Psoas muscle (tissue), 8 donors: ENCODE measurements around the gene MARCHF3. TPM values are rescaled to one million over a fixed set of nuclear protein-coding genes. Genes with fewer than 3 reads are reported as not detected.
A peak's percentile ranks its signal among the peaks of the same experiment; 100 is the strongest.
"Not testable (repeated sequence)": the region's sequence is repeated elsewhere in the genome, so short reads cannot be mapped to it uniquely, and the experiment has no call there.

Source experiments
- ATAC-seq, 4 donors: fragments of 200-7000 bp; cut with Tn5 transposase; one replicate each; pipeline ENCODE4 v1.9.1; 2020; ENCODE audit warnings: moderate library complexity in 3 of 4, mild to moderate bottlenecking in 2 of 4
- DNase-seq, 2 donors: peaks; one replicate each; pipeline ENCODE4 v3.0.0-alpha.2; 2020
- H3K27ac ChIP-seq: fragments of 200-600 bp; one replicate; pipeline ENCODE4 v1.8.0; 2022
- H3K27me3 ChIP-seq, 3 donors: fragments of 200-600 bp in 1 of 3; one replicate each; pipeline versions ENCODE4 v1.6.1 to v1.8.0; 2013 to 2022; ENCODE audit warnings: low read length in 2 of 3, mild to moderate bottlenecking in 2 of 3, moderate library complexity in 1 of 3; ENCODE audit not compliant: insufficient read depth in 3 of 3
- H3K36me3 ChIP-seq, 2 donors: fragments of 200-600 bp in 1 of 2; one replicate each; pipeline versions ENCODE4 v1.6.1 to v1.8.0; 2013 to 2022; ENCODE audit warnings: low read depth in 1 of 2, mild to moderate bottlenecking in 1 of 2, moderate library complexity in 1 of 2; ENCODE audit not compliant: insufficient read depth in 1 of 2
- H3K4me1 ChIP-seq: fragments of 200-600 bp; one replicate; pipeline ENCODE4 v1.8.0; 2022
- H3K4me3 ChIP-seq: fragments of 200-600 bp; one replicate; pipeline ENCODE4 v1.8.0; 2022; ENCODE audit warnings: mild to moderate bottlenecking
- H3K9me3 ChIP-seq: fragments of 200-600 bp; one replicate; pipeline ENCODE4 v1.8.0; 2022
- CTCF ChIP-seq: fragments of 200-600 bp; IDR thresholded peaks from one replicate; pipeline ENCODE4 v1.8.0; 2022; ENCODE audit warnings: antibody characterized with exemption
- WGBS, 3 donors: extraction: QIAGEN DNeasy Blood & Tissue Kit; methylation state at CpG; one replicate each; pipeline versions ENCODE4 v1.1.6 to v1.1.7; 2013; 5-methylcytosine and 5-hydroxymethylcytosine counted together
- intact Hi-C, 2 donors: fragments of 100-400 bp; cut with DNase I; formaldehyde crosslinking; loops; one replicate each; pipeline versions ENCODE4 v1.11.0 to v1.14.2; 2022
- polyA plus RNA-seq, 3 donors: library from polyadenylated mRNA; stranded (reverse); fragments of 200-250 nt; gene quantifications; one replicate each; pipeline ENCODE4 v1.2.3, GENCODE V29; 2013
- total RNA-seq, 4 donors: library from RNA; stranded (reverse); fragmentation: NEBNext Ultra II Directional in 2 of 4; extraction: Animal tissue kit (Norgen Biotek cat#: 25700) in 2 of 4; gene quantifications; one replicate each; pipeline versions ENCODE4 v1.2.1 to v1.2.4, GENCODE V29; 2021 to 2023
- donor health status: healthy with polysubstance abuse.
- donor health status: DM: no; HTN: no; CAD: no; lungs with moderate emphysema.
- donor health status: Bipolar disorder and iron deficiency.
- donor health status: healthy.
- donor health status: DM: yes; HTN: yes; CAD: no.
- donor health status: DM: no; HTN: no; CAD: no.
- donor health status: DM: no; HTN: no; CAD: no.
- donor health status: DM: yes; HTN: yes; CAD: no.

The MARCHF3 gene
- total and polyA plus RNA-seq, 7 donors: 6.0 to 22.0 (median 12.0) TPM

- Histone ChIP-seq H3K4me3 (no peak overlapping the region), H3K9me3 (no peaks in the 10 kb centered on the region), H3K4me1 (peaks cover 12% of the 10 kb centered on the region), H3K36me3 (no peaks in the 10 kb centered on the region), H3K27ac (no peak overlapping the region), H3K27me3 (no peaks in the 10 kb centered on the region)
- no peak for TF ChIP-seq CTCF
- ATAC-seq (no peak), DNase-seq (no peak)
- 26 to 53% (median 38%) methylated on average over 1 of the region's 1 CpG for WGBS, 3 donors
- intact Hi-C loops: no loop called here
These were observed 4.9 kb downstream of the MARCHF3 start for GRCh38 chr5:127025467-127025866.

GRCh38 chr5:127024821-127025220 is 5.5 kb downstream of the MARCHF3 start:
- DNase-seq (no peak), ATAC-seq (no peak)
- intact Hi-C loops: no loop called here
- Histone ChIP-seq H3K9me3 (no peaks in the 10 kb centered on the region), H3K36me3 (no peaks in the 10 kb centered on the region), H3K27me3 (no peaks in the 10 kb centered on the region), H3K4me1 (peaks cover 12% of the 10 kb centered on the region), H3K27ac (no peak overlapping the region), H3K4me3 (no peak overlapping the region)
- TF ChIP-seq CTCF: no peak
- WGBS, 3 donors: 63 to 74% (median 69%) methylated on average over 4 of the region's 4 CpGs

GRCh38 chr5:127023552-127024191 is 6.7 kb downstream of the MARCHF3 start:
- peak in 3 of 4 donors; percentile 56 to 72 (median 64) for ATAC-seq

GRCh38 chr5:127022846-127023245 is 7.5 kb downstream of the MARCHF3 start:
- intact Hi-C loops: no loop called here
- Histone ChIP-seq H3K27me3 (no peaks in the 10 kb centered on the region), H3K4me3 (no peak overlapping the region), H3K36me3 (no peaks in the 10 kb centered on the region), H3K27ac (no peak overlapping the region), H3K4me1 (peaks cover 4% of the 10 kb centered on the region), H3K9me3 (no peaks in the 10 kb centered on the region)
- DNase-seq (no peak), ATAC-seq (no peak)
- WGBS, 3 donors: 93 to 96% (median 94%) methylated on average over 3 of the region's 3 CpGs
- no peak for TF ChIP-seq CTCF

More at GRCh38 chr5:127023552-127024191, 6.7 kb downstream of the MARCHF3 start:
- H3K9me3 ChIP-seq, H3K27ac ChIP-seq, H3K4me3 ChIP-seq, H3K36me3 ChIP-seq, H3K27me3 ChIP-seq, intact Hi-C loops, DNase-seq, H3K4me1 ChIP-seq: not testable (repeated sequence)
- 97 to 98% (median 98%) methylated on average over 7 of the region's 7 CpGs for WGBS, 3 donors

- no peak overlapping the region for H3K27ac ChIP-seq
- ATAC-seq (no peak), DNase-seq (no peak)
- H3K4me3 ChIP-seq: no peak overlapping the region
- no peak for TF ChIP-seq CTCF
- WGBS, 3 donors: 35 to 65% (median 43%) methylated on average over 1 of the region's 1 CpG
- H3K27me3 ChIP-seq: no peaks in the 10 kb centered on the region
- intact Hi-C loops: no loop called here
- no peaks in the 10 kb centered on the region for H3K9me3 ChIP-seq
- H3K36me3 ChIP-seq: no peaks in the 10 kb centered on the region
- no peaks in the 10 kb centered on the region for H3K4me1 ChIP-seq
These were observed 10.4 kb downstream of the MARCHF3 start for GRCh38 chr5:127019928-127020327.

- H3K4me3 ChIP-seq, H3K9me3 ChIP-seq, H3K36me3 ChIP-seq, DNase-seq, ATAC-seq, H3K27me3 ChIP-seq, H3K27ac ChIP-seq, H3K4me1 ChIP-seq, intact Hi-C loops: not testable (repeated sequence)
- WGBS, 3 donors: 99 to 100% (median 99%) methylated on average over 4 of the region's 4 CpGs
These were observed 13.6 kb downstream of the MARCHF3 start for GRCh38 chr5:127016722-127017121.
